Measurements from ENCODE around the gene KDM2A.

KDM2A gene

DNA sequence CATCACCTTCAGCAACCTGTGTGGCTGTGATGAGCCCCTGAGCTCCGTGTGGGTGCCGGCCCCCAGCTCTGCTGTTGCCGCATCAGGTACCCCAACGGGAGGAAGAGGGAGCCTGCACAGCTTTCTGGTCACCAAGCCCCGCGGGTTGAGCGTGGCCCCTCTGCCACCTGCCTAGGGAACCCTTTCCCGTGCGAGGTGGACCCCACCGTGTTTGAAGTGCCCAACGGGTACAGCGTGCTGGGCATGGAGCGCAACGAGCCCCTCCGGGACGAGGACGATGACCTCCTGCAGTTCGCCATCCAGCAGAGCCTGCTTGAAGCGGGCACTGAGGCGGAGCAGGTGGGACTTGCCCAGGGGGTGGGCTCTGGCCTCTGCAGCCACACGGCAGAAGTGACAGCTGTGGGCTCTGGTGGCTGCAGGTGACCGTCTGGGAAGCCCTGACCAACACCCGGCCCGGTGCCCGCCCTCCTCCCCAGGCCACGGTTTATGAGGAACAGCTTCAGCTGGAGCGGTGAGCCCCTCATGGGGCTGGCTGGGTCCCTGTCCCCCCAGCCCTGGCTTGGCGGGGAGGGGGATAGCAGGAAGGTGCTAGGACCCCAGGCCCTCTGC, 182.4 kb downstream of the KDM2A start:
- no peak for DNase-seq (ENCODE audit: low spot score)

DNA sequence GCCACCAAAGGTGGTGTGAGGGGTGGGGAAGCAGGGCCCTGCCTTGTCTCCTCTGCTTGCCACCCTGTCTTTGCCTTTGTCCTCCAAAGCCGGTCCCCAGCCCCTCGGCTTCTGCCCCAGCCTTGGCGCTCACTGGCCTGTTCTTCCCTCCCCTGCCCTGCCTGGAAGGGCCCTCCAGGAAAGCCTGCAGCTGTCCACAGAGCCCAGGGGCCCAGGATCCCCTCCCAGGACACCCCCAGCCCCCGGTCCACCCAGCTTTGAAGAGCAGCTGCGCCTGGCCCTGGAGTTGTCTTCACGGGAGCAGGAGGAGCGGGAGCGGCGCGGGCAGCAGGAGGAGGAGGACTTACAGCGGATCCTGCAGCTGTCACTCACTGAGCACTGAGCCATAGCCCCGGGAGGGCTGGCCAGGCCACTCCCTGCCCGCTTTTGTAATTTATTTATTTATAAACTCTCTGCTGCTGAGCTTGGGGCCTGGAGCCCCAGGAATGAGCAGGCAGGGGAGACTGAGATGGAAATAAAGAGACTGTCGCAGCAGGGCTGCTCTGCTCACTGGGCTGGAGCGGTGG, 183.0 kb downstream of the KDM2A start:
- DNase-seq (ENCODE audit: low spot score) = peak; percentile 56

- no peak for DNase-seq (ENCODE audit: low spot score)
These were observed 183.6 kb downstream of the KDM2A start for GRCh38 chr11:67302571-67303131.

DNA sequence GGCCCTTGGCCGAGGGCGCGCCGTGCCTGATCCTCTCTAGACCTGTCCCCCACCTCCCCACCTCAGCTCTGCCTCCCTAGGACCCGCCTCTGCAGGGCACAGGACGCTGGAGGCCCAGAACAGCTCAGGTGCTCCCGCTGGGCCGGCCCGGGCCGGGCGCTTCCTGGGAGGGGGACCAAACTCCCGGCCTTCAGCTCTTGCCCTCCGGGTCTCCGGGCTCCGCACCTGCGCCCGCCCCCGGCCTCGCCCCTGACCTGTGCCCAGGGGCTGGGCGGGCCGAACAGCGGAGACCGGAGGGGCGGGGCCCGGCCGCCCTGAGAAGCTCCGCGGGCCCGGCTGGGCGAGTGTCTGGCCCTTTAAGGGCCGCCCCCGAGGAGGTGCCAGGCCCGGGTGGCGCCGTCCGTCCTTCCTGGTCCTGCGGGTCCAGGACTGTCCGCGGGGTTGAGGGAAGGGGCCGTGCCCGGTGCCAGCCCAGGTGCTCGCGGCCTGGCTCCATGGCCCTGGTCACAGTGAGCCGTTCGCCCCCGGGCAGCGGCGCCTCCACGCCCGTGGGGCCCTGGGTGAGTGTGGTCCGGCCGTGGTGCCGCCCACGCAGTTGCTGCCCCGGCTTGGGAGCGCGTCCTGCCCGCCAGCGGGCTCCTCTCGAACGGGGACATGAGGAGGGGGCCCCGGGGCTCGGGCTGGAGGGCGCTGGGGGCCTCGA, 184.2 kb downstream of the KDM2A start, which contains the start of gene SSH3:
TSS of gene SSH3 (plus strand) at position 399 of the 703 bp plus-strand sequence. CDS start at position 495, 96 bp downstream.
- peak; percentile 77 for DNase-seq (ENCODE audit: low spot score)

DNA sequence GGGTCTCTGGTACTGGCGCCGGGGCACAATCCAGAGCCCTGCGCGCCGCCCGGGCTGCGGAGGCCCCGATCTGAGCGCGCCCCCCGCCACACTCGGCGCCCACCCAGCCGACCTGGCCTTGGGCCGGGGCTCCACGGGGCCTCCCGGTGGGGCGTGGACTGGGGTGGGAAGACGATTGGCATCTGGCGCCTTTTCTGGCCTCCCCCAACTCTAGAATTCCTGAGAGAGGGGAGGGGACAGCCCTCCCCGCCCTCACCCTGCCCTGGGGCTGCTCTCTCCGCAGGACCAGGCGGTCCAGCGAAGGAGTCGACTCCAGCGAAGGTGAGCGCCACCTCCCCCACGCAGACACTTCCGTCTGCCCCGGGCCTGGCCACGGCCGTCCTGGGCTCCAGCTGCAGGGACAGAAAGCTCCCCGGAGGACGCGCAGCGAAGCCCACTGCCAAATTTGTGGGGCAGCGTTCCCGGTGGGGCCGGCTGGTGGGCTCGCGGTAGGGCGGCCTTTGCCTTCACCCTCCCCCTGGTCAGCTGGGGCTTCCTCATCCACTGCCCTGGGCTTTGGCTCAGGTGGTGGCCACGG, 184.9 kb downstream of the KDM2A start:
- DNase-seq (ENCODE audit: low spot score) = no peak

- no peak for DNase-seq (ENCODE audit: low spot score)
These were observed 185.5 kb downstream of the KDM2A start for GRCh38 chr11:67304511-67305113.

DNA sequence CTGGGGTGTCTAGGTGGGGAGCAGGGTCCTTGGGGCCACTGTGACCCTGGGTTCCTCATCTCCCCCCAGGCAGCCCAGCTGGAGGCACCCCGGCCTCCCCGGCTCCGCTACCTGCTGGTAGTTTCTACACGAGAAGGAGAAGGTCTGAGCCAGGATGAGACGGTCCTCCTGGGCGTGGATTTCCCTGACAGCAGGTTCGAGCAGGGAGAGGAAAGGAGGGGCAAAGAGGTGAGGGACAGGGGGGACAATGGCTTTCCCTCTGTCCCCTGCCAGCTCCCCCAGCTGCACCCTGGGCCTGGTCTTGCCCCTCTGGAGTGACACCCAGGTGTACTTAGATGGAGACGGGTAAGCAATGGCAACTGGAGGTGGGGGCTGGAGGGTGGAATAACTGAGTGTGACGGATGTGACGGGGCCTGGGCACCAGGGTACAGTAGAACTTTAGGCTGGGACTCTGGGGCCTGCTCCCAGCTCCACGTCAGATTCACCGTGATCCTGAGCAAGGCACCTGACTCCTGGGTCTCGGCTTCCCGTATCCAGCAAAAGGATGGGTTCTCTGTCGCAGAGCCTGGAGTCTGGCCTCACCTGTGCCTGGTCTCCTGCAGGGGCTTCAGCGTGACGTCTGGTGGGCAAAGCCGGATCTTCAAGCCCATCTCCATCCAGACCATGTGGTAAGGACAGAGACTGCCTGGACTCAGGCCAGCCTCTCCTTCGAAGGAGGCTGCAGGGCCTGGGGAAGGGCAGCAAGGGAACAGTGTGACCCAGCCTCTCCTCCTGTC, 187.9 kb downstream of the KDM2A start:
- DNase-seq (ENCODE audit: low spot score) = no peak

GRCh38 chr11:67307545-67308001, 188.5 kb downstream of the KDM2A start:
- no peak for DNase-seq (ENCODE audit: low spot score)

Measured in Ammon's horn (tissue), 1 donor.